ENCODE data around the gene PI4K2B.

The PI4K2B gene

GRCh38 chr4:25306518-25307057, 72.8 kb downstream of the PI4K2B start (continued):
- no peak for TF ChIP-seq KLF17 (tag by site-specific recombination; IDR thresholded peaks at IDR 0.05)
- no peak for TF ChIP-seq ZNF19 (tag by site-specific recombination; IDR thresholded peaks at IDR 0.05; ENCODE audit: low read depth)
- no peak for TF ChIP-seq ZNF624 (tag by site-specific recombination; IDR thresholded peaks at IDR 0.05)
- no peak for TF ChIP-seq ZBTB21 (tag by site-specific recombination; IDR thresholded peaks at IDR 0.05)
- no peak for TF ChIP-seq PATZ1 (tag by site-specific recombination; IDR thresholded peaks at IDR 0.05)
- no peak for TF ChIP-seq ZNF768 (tag by site-specific recombination; IDR thresholded peaks at IDR 0.05)

GRCh38 chr4:25307596-25307995, 73.8 kb downstream of the PI4K2B start:
- H3K4me3 ChIP-seq (ENCODE audit: low read depth, low read length), result no peak overlapping the region
- ChIA-PET POLR2A (no interaction called here), CTCF (interaction anchor here (0.7 kb wide), 1 partner anchor 59 kb away, joined by 4 read pairs; no protein-coding TSS in a partner anchor)
- H3K36me3 ChIP-seq (ENCODE audit: control insufficient read depth in 2 of 2, insufficient read depth in 1 of 2, low read length in 2 of 2), result no peaks in the 10 kb centered on the region
- H3K27ac ChIP-seq (ENCODE audit: extremely low read depth, low read depth, low read length), result no peak overlapping the region
- TF ChIP-seq GLI4 (tag by site-specific recombination; IDR thresholded peaks at IDR 0.05) (no peak), ZSCAN4 (tag by site-specific recombination; IDR thresholded peaks at IDR 0.05) (no peak), ZNF571 (tag by site-specific recombination; IDR thresholded peaks at IDR 0.05) (no peak), ZNF423 (tag by site-specific recombination; IDR thresholded peaks at IDR 0.05) (no peak), ZNF518A (tag by site-specific recombination; conservative IDR thresholded peaks at IDR 0.05; ENCODE audit: low read depth) (no peak), KLF1 (tag by site-specific recombination; IDR thresholded peaks at IDR 0.05) (no peak), ZNF747 (tag by site-specific recombination; IDR thresholded peaks at IDR 0.05) (no peak), ZNF138 (tag by site-specific recombination; IDR thresholded peaks at IDR 0.05; ENCODE audit: borderline replicate concordance) (no peak), ZNF580 (tag by site-specific recombination; IDR thresholded peaks at IDR 0.05) (no peak), ZNF26 (tag by site-specific recombination; IDR thresholded peaks at IDR 0.05) (no peak), ZBTB8A (tag by site-specific recombination; IDR thresholded peaks at IDR 0.05) (no peak), ZNF274 (IDR thresholded peaks at IDR 0.05; ENCODE audit: low read length) (no peak), ZNF274 (tag by site-specific recombination; IDR thresholded peaks at IDR 0.05; ENCODE audit: borderline replicate concordance) (no peak), ZNF626 (tag by site-specific recombination; IDR thresholded peaks at IDR 0.05) (no peak)
- H3K9me3 ChIP-seq (ENCODE audit: control insufficient read depth, insufficient read depth, low read depth, low read length), result no peaks in the 10 kb centered on the region
- H3K4me1 ChIP-seq (ENCODE audit: control insufficient read depth, insufficient read depth, low read length), result no peaks in the 10 kb centered on the region

Measured in HEK293 (cell line).